ENCODE measurements around the gene SLIRP.
"Not testable (repeated sequence)": the region's sequence is repeated elsewhere in the genome, so short reads cannot be mapped to it uniquely, and the experiment has no call there.

Gene SLIRP

GRCh38 chr14:77707724-77708408 is at the start of gene SLIRP, which contains the start of gene ALKBH1:
SLIRP (plus strand) TSS chr14:77708103; CDS start chr14:77708112, 9 bp downstream.
ALKBH1 (minus strand) TSS chr14:77708023; CDS start chr14:77708004, 19 bp downstream.
- Histone ChIP-seq H3K36me3 (ENCODE audit: control insufficient read depth, insufficient read depth, low read length) (peaks cover 15% of the 10 kb centered on the region; the same call in 1 of the 2 replicates), H3K27ac (ENCODE audit: low read length) (no peak within 1 kb of the TSS)
- WGBS (ENCODE audit: insufficient coverage, insufficient read length): no CpG with 5 or more reads among the region's 49 CpGs

DNA sequence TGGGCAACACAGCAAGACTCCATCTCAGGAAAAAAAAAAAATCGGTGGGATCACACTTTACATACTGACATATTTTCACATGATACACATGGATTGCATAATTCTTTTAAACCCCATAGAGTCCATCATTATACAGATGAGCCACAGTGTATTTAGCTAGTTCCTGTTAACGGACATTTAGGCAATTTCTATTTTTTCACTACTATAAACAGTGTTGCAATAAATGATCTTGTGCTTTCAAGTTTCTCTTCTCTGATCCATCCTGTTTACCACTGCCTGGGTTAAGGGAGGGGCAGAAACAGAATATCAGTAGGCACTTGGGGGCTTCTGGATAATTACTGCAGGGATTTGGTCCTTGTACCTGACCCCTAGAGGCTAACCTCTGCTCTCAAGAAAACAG is 48.1 kb upstream of the SLIRP start:
- WGBS (ENCODE audit: insufficient coverage, insufficient read length): no CpG with 5 or more reads among the region's 2 CpGs

More at GRCh38 chr14:77707724-77708408, at the start of gene SLIRP, which contains the start of gene ALKBH1:
- no peaks in the 10 kb centered on the region for H3K27me3 ChIP-seq (ENCODE audit: control insufficient read depth, insufficient read depth, low read length)
- H3K4me1 ChIP-seq (ENCODE audit: control insufficient read depth, insufficient read depth, low read length): no peaks in the 10 kb centered on the region
- peak within 1 kb of the TSS; percentile 82 for H3K4me3 ChIP-seq (ENCODE audit: low read length)
- peak; percentile 48 for DNase-seq (ENCODE audit: low read depth, low spot score)
- no peaks in the 10 kb centered on the region for H3K9me3 ChIP-seq (ENCODE audit: control insufficient read depth, insufficient read depth, low read length)

DNA sequence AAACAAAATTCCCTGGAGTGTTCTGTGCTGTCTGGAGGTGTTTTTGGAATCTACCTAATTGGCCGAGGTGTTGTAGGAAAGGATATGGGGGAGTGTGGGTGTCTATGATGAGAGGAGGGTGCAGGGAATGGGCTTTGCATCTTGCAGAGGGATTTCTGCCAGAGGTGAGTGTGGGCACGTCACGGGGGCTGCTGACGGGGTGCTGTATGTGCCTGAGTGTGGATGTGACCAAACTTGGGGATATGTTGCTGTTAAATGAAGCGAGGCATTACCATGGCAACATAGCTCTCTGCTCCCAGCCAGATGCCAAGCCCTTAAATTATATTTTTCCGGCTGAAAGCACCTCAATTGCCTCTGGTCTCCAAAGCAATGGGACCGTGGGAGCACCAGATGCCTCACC is 47.1 kb upstream of the SLIRP start:
- no peak overlapping the region for H3K4me3 ChIP-seq (ENCODE audit: low read length)
- no peaks in the 10 kb centered on the region for H3K4me1 ChIP-seq (ENCODE audit: control insufficient read depth, insufficient read depth, low read length)
- no CpG with 5 or more reads among the region's 7 CpGs for WGBS (ENCODE audit: insufficient coverage, insufficient read length)
- DNase-seq (ENCODE audit: low read depth, low spot score): no peak
- H3K9me3 ChIP-seq (ENCODE audit: control insufficient read depth, insufficient read depth, low read length): no peaks in the 10 kb centered on the region
- no peaks in the 10 kb centered on the region for H3K27me3 ChIP-seq (ENCODE audit: control insufficient read depth, insufficient read depth, low read length)
- no peak overlapping the region for H3K27ac ChIP-seq (ENCODE audit: low read length)
- no peaks in the 10 kb centered on the region for H3K36me3 ChIP-seq (ENCODE audit: control insufficient read depth, insufficient read depth, low read length)

More for the DNA sequence above, 48.1 kb upstream of the SLIRP start:
- no peak for DNase-seq (ENCODE audit: low read depth, low spot score)
- no peaks in the 10 kb centered on the region for H3K36me3 ChIP-seq (ENCODE audit: control insufficient read depth, insufficient read depth, low read length)
- no peak overlapping the region for H3K4me3 ChIP-seq (ENCODE audit: low read length)
- no peaks in the 10 kb centered on the region for H3K27me3 ChIP-seq (ENCODE audit: control insufficient read depth, insufficient read depth, low read length)
- H3K27ac ChIP-seq (ENCODE audit: low read length): no peak overlapping the region
- peaks cover 2% of the 10 kb centered on the region; the same call in 1 of the 2 replicates for H3K4me1 ChIP-seq (ENCODE audit: control insufficient read depth, insufficient read depth, low read length)
- H3K9me3 ChIP-seq (ENCODE audit: control insufficient read depth, insufficient read depth, low read length): no peaks in the 10 kb centered on the region

- H3K36me3 ChIP-seq (ENCODE audit: control insufficient read depth, insufficient read depth, low read length); H3K4me3 ChIP-seq (ENCODE audit: low read length); H3K9me3 ChIP-seq (ENCODE audit: control insufficient read depth, insufficient read depth, low read length); H3K4me1 ChIP-seq (ENCODE audit: control insufficient read depth, insufficient read depth, low read length); H3K27me3 ChIP-seq (ENCODE audit: control insufficient read depth, insufficient read depth, low read length); H3K27ac ChIP-seq (ENCODE audit: low read length); DNase-seq (ENCODE audit: low read depth, low spot score): not testable (repeated sequence)
- no CpG with 5 or more reads among the region's 9 CpGs for WGBS (ENCODE audit: insufficient coverage, insufficient read length)
Measured at GRCh38 chr14:77661562-77661961, 46.3 kb upstream of the SLIRP start.

DNA sequence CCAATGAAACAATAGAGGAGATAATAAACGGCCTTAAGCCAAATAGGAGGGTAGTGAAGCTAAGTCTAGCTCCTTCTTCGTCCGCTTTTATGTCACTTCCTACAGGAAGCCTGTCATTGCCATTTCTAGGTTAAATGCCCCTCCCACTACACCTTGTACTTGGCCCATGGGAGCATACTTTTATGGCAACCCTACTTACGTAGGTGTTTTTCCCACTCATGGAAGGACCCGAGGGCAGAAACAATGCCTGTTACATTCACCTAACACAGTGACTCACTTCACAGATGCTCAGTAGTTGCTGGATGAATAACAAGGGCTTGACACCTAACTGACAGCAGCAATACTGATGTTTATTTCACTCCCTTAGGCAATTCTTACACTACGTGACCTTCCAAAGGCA is 44.6 kb upstream of the SLIRP start:
- no peak for DNase-seq (ENCODE audit: low read depth, low spot score)
- WGBS (ENCODE audit: insufficient coverage, insufficient read length): no CpG with 5 or more reads among the region's 6 CpGs
- H3K27ac ChIP-seq (ENCODE audit: low read length): no peak overlapping the region

GRCh38 chr14:77667331-77667730 is 40.6 kb upstream of the SLIRP start:
- H3K4me1 ChIP-seq (ENCODE audit: control insufficient read depth, insufficient read depth, low read length): no peaks in the 10 kb centered on the region
- no peak overlapping the region for H3K4me3 ChIP-seq (ENCODE audit: low read length)
- H3K36me3 ChIP-seq (ENCODE audit: control insufficient read depth, insufficient read depth, low read length): no peaks in the 10 kb centered on the region
- H3K27ac ChIP-seq (ENCODE audit: low read length): no peak overlapping the region
- no peaks in the 10 kb centered on the region for H3K27me3 ChIP-seq (ENCODE audit: control insufficient read depth, insufficient read depth, low read length)
- no peak for DNase-seq (ENCODE audit: low read depth, low spot score)
- H3K9me3 ChIP-seq (ENCODE audit: control insufficient read depth, insufficient read depth, low read length): no peaks in the 10 kb centered on the region

More for the DNA sequence above, 44.6 kb upstream of the SLIRP start:
- Histone ChIP-seq H3K36me3 (ENCODE audit: control insufficient read depth, insufficient read depth, low read length) (no peaks in the 10 kb centered on the region), H3K4me1 (ENCODE audit: control insufficient read depth, insufficient read depth, low read length) (no peaks in the 10 kb centered on the region), H3K4me3 (ENCODE audit: low read length) (no peak overlapping the region), H3K9me3 (ENCODE audit: control insufficient read depth, insufficient read depth, low read length) (no peaks in the 10 kb centered on the region), H3K27me3 (ENCODE audit: control insufficient read depth, insufficient read depth, low read length) (no peaks in the 10 kb centered on the region)

DNA sequence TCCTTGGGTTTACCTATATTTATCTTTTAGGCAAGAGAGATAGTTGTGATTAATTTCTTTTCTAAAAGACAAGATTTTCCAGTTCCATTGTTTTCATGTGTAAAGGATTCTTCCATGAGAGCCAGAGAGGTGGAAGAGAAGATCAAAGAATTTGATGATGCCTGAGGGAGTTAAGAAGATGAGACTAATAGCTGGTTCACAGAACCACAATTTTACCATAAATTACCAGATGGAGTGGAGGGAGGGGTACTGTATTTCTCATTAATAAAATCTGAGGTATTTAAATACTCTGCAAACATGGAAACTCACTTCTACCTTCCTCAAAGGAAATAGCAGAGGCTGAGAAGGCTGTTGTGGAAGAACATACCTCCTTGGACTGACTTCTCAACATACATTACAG is 34.7 kb upstream of the SLIRP start:
- H3K4me3 ChIP-seq (ENCODE audit: low read length): no peak overlapping the region
- H3K4me1 ChIP-seq (ENCODE audit: control insufficient read depth, insufficient read depth, low read length): no peaks in the 10 kb centered on the region
- no peaks in the 10 kb centered on the region for H3K9me3 ChIP-seq (ENCODE audit: control insufficient read depth, insufficient read depth, low read length)
- H3K27me3 ChIP-seq (ENCODE audit: control insufficient read depth, insufficient read depth, low read length): no peaks in the 10 kb centered on the region
- no peak for DNase-seq (ENCODE audit: low read depth, low spot score)
- no peak overlapping the region for H3K27ac ChIP-seq (ENCODE audit: low read length)
- H3K36me3 ChIP-seq (ENCODE audit: control insufficient read depth, insufficient read depth, low read length): peaks cover 4% of the 10 kb centered on the region; the same call in 1 of the 2 replicates

DNA sequence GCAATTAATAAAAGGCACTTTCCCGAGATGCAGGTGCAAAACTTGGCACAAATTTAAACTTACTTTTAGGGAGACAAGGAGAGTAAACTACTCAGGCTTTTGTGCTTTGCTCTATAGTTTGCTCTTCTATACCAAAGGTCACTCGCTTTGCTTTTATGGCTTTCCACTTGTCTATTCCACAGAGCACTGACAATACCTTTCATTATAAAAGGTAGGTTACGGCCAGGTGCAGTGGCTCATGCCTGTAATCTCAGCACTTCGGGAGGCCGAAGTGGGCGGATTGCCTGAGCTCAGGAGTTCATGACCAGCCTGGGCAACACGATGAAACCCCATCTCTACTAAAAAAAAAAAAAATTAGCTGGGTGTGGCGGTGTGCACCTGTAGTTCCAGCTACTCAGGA is 33.0 kb upstream of the SLIRP start:
- H3K27me3 ChIP-seq (ENCODE audit: control insufficient read depth, insufficient read depth, low read length): no peaks in the 10 kb centered on the region
- no CpG with 5 or more reads among the region's 8 CpGs for WGBS (ENCODE audit: insufficient coverage, insufficient read length)
- H3K4me1 ChIP-seq (ENCODE audit: control insufficient read depth, insufficient read depth, low read length): no peaks in the 10 kb centered on the region
- H3K36me3 ChIP-seq (ENCODE audit: control insufficient read depth, insufficient read depth, low read length): peaks cover 7% of the 10 kb centered on the region; the same call in 1 of the 2 replicates
- H3K4me3 ChIP-seq (ENCODE audit: low read length): no peak overlapping the region
- H3K9me3 ChIP-seq (ENCODE audit: control insufficient read depth, insufficient read depth, low read length): no peaks in the 10 kb centered on the region
- H3K27ac ChIP-seq (ENCODE audit: low read length): no peak overlapping the region
- DNase-seq (ENCODE audit: low read depth, low spot score): no peak

- Histone ChIP-seq H3K27ac (ENCODE audit: low read length) (no peak overlapping the region), H3K27me3 (ENCODE audit: control insufficient read depth, insufficient read depth, low read length) (no peaks in the 10 kb centered on the region), H3K36me3 (ENCODE audit: control insufficient read depth, insufficient read depth, low read length) (0 out of 2 replicates have a peak, but pooled peaks cover 3% of the 10 kb centered on the region), H3K4me3 (ENCODE audit: low read length) (no peak overlapping the region), H3K9me3 (ENCODE audit: control insufficient read depth, insufficient read depth, low read length) (no peaks in the 10 kb centered on the region), H3K4me1 (ENCODE audit: control insufficient read depth, insufficient read depth, low read length) (no peaks in the 10 kb centered on the region)
- no CpG with 5 or more reads among the region's 7 CpGs for WGBS (ENCODE audit: insufficient coverage, insufficient read length)
- DNase-seq (ENCODE audit: low read depth, low spot score): no peak
Measured at GRCh38 chr14:77681196-77682157, 26.4 kb upstream of the SLIRP start.

DNA sequence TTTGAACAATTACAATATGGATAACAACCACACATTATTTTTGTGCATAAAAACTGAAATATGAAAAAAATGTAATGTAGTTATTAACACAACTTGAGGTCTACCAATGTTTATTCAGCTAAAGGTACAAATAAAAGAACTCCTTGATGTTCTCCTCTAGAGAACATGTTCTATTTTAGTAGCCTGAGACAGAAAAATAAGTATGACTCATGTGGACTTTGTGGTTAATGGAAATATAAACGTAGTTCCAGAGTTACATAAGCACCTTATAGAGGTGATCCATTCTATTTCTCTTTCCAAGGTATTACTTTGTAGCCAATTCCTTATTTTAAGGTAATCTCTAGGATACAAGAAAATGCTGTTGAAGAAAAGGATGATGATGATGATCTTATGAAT is 25.7 kb upstream of the SLIRP start:
- no peak overlapping the region for H3K27ac ChIP-seq (ENCODE audit: low read length)

More for the DNA sequence above, 25.7 kb upstream of the SLIRP start:
- DNase-seq (ENCODE audit: low read depth, low spot score): no peak
- WGBS (ENCODE audit: insufficient coverage, insufficient read length): no CpG with 5 or more reads among the region's 1 CpG
- H3K9me3 ChIP-seq (ENCODE audit: control insufficient read depth, insufficient read depth, low read length): no peaks in the 10 kb centered on the region
- no peak overlapping the region for H3K4me3 ChIP-seq (ENCODE audit: low read length)
- H3K36me3 ChIP-seq (ENCODE audit: control insufficient read depth, insufficient read depth, low read length): 0 out of 2 replicates have a peak, but pooled peaks cover 3% of the 10 kb centered on the region
- no peaks in the 10 kb centered on the region for H3K4me1 ChIP-seq (ENCODE audit: control insufficient read depth, insufficient read depth, low read length)
- no peaks in the 10 kb centered on the region for H3K27me3 ChIP-seq (ENCODE audit: control insufficient read depth, insufficient read depth, low read length)

Measured in iPS DF 6.9 (cell line).